MM.1S (cell line): ENCODE results near the gene CARD10.

ENCODE experiments used
- EZH2 ChIP-seq: fragments of 300-600 bp; sonication (generic); optimal IDR thresholded peaks from 2 replicates; pipeline ENCODE3; 2017; ENCODE audit warnings: low read depth, mild to moderate bottlenecking, antibody characterized with exemption, low read length, mixed read lengths
- EZH2phosphoT487 ChIP-seq: fragments of 300-600 bp; sonication (generic); IDR thresholded peaks from 2 replicates; pipeline ENCODE4 v1.6.1; 2018; ENCODE audit warnings: antibody characterized with exemption, low read length
- TF ChIP-seq, protein P1 (sequence below): fragments of 300-600 bp; sonication (generic); IDR thresholded peaks from 2 replicates; pipeline ENCODE4 v1.5.1; 2016; ENCODE audit warnings: antibody characterized with exemption, low read length, mixed read lengths

DNA sequence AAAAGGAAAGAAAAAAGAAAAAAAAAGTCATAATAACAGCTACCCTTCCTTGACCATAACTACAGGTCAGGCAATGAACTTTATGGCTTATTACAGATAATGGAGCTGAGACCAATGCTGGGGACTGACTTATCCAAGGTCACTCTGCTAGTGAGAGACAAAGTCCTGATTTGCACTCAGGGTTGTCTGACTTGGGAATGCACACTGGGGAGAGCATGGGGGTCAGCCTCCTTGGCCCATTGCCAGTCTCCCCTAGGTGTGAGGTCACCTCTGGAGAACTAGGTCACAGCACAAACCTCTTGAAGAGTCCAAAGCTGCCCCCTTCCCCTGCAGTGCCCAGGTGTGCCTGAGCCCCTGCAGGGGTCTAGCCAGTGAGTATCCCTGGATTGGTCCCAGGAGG lies 35.8 kb upstream of the CARD10 start:
- TF ChIP-seq, protein P1, sequence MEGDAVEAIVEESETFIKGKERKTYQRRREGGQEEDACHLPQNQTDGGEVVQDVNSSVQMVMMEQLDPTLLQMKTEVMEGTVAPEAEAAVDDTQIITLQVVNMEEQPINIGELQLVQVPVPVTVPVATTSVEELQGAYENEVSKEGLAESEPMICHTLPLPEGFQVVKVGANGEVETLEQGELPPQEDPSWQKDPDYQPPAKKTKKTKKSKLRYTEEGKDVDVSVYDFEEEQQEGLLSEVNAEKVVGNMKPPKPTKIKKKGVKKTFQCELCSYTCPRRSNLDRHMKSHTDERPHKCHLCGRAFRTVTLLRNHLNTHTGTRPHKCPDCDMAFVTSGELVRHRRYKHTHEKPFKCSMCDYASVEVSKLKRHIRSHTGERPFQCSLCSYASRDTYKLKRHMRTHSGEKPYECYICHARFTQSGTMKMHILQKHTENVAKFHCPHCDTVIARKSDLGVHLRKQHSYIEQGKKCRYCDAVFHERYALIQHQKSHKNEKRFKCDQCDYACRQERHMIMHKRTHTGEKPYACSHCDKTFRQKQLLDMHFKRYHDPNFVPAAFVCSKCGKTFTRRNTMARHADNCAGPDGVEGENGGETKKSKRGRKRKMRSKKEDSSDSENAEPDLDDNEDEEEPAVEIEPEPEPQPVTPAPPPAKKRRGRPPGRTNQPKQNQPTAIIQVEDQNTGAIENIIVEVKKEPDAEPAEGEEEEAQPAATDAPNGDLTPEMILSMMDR, result no peak
- TF ChIP-seq EZH2phosphoT487 (no peak), EZH2 (no peak)
